OCI-M1 (cell line): ENCODE data around the gene OCA2.

Experiments used
- DNase-seq: peaks from one replicate; lab custom pipeline; 2025; lab: John Stamatoyannopoulos, UW

Gene OCA2

DNA sequence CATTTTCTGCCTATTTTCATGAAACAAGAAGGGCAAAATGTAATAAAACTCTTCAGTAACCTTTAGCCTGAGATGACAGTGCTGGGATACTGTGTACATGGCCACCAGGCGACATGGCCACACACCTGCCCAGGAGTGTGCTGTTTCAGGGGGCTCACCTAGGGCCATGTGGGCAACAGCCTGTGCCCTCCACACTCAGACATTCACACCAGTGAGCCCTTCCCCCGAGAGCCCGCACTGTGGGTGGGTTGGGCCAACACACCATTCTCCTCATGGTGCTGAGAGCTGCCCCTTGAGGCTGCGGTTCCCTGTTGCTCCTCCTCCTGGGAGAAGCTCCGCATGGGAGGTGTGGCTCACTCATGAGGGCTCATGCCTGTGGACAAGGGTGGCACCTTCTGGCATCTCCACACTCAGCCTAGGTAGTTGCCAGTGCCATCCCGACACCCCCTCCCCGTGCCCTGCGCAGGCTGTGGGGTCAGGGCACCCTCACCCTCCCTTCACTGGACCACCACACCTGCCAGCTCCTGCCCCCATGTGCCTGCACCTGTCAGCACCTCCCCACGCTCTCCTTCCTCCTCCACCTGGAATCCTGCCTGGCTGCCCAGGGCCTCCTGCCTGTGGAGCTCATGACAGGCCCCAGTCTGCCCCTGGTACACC, 19.7 kb downstream of the OCA2 start:
- DNase-seq = no peak

DNA sequence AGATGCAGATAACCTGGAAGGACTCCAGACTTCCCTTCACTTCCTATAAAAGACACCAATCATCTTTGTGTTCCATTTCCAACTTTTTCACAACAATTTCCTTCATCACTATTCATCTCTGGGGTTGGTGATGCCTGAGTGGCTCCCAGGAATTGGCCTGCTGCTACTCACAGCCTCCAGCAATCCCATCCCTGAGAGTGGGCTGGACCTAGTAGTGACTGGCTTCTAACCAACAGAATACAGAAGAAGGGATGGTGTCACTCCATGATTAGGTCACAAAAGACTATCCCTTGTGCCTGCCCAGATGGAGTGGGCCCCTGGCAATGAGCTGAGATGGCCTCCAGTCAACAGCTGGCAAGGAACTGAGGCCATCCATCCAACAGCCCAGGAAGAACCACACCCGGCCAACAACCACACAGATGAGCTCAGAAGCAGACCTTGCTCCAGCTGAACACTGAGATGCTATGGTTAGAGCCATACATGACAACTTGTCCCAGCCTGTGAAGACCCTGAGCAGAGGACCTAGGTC, 20.9 kb downstream of the OCA2 start:
- DNase-seq = no peak

DNA sequence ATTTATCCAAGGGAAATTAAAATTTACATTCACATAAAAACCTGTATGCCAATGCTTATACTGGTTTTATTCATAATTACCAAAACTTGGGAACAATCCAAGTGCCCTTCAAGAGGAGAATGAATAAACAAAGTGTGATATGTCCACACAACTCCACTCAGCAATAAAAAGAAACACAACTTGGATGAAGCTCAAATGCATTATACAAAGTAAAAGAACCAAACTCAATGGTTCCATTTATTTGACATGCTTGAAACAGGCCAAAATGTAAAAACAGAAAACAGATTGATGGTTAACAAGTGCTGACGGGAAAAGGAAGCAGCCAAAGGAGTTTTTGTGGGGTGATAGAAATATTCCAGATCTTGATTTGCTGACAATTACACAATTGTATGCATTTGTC, 23.5 kb downstream of the OCA2 start:
- no peak for DNase-seq

DNA sequence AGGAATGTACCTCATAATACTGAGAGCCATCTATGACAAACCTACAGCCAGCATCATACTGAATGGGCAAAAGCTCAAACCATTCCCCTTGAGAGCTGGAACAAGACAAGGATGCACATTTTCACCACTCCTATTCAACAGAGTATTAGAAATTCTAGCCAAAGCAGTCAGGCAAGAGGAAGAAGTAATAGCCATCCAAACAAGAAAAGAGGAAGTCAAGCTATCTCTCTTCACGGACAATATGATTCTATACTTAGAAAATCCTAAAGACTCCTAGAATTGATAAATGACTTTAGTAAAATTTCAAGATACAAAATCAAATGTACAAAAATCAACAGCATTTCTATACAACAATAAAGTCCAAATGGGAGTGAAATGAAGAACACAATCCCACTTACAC, 30.2 kb downstream of the OCA2 start:
- peak; percentile 68 for DNase-seq

DNA sequence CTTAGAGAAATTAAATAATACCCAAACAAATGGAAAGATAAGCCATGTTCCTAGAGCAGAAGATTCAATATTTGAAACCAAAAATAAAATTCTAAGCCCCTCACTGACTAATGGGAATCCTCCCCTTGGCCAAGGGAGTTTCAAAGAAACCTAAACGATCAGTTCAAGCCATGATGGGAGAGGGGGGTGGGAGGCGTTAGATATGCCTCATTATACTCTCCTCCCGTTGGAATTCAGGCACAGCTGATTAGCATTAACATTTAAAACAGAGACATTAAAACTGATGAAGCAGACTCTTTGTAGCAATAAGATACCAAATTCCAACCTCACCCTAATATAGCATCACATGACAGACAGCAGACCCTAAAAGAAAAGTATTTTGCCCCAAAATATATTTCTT, 32.9 kb downstream of the OCA2 start:
- DNase-seq = no peak

DNA sequence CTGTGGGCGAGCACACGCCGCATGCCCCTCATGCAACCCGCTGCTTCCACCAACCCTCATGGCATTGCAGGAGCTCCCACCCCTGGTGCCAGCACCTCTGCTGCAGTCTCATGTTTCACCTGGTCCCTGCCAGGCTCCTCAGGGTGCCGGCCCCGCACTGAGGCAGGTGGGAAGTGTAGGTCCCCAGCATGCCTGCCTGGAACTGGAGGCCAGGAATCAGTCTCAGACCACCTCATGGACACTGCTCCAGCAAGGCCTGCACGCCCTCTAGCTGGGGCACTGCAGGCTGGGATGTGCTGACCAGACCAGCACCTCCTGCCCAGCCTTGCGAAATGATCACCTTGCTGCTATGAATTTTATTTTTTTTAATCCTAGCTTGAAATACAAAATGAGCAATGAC, 39.1 kb downstream of the OCA2 start:
- no peak for DNase-seq

DNA sequence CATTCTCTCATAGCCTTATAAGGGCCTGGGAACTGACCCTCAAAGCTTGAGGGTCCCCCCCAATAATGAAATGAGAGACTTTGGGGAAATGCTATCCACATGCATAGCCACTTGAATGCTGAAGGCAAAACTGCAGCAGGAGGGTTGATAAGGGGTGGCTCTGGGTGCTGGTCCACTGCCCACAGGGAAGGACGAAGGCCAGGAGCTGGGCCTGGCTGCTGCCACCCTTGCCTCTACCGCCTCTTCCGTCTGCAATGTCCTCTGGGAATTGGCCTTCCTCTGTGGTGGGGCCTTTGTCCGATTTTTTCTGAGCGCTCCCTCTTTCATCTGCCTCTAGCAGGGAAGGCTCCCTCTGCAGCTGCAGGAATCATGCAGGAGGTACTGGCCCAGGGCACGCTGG, 41.0 kb downstream of the OCA2 start:
- no peak for DNase-seq

DNA sequence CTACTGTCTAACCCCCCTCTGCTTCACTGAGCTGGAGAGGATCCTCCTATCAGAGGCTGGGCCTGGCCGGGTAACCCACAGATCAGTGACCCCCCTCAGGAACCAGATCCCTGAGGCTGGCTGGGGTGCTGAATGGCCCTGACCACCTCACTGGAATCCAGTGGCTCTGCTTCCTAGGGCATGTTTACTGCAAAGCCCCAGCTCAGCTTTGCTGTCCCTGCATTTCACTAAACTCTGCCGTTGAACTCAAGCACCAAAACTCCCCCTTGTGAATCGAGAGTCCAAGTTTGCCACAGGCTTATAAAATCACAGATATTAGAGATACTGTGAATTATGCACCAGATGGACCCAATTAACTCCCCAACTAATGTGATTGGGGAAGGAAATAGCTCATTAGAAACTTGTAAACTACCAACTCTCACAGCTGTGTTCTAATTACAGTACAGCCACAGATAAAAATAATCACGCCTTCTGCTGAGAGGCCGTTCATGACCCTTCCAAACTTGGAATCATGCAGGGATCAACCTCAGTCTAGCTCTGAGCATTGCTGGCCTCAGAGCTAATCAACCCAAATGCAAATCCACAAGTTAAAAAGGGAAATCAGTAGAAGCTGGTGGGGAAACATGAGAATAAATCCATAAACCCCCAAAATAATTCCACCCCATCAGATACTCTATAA, 47.0 kb downstream of the OCA2 start:
- DNase-seq = no peak

DNA sequence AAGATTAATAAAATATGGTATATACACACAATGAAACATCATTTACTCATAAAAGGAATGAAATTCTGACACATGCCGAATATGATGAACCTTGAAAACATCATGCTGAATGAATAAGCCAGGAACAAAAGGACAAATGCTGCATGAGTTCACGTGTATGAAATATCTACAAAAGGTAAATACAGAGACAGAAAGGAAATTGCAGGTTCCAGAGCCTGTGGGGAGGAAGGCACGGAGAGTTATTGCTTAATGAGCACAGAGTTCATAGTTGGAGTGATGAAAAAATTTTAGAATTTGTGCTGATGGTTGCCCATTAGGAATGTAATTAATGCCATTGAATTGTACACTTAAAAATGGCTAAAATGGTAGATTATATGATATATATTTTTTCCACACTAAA, 49.5 kb downstream of the OCA2 start:
- no peak for DNase-seq

DNA sequence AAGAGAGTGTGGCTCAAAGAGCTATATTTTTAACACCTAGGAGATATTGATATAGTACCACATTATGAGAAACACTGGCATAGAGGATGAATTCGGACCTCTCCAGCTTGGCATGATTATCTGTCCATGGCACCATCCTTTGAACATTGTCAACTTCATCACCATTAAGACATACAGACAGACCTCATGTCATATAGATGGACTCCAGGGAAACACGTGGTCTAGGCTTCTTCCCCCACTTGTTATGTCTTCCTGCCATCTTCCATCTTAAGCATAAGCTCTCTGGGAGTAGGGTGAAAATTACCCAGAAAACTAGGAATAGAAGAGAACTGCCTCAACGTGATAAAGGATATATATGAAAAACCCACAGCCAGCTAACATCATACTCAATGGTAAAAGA, 51.8 kb downstream of the OCA2 start:
- DNase-seq = no peak

DNA sequence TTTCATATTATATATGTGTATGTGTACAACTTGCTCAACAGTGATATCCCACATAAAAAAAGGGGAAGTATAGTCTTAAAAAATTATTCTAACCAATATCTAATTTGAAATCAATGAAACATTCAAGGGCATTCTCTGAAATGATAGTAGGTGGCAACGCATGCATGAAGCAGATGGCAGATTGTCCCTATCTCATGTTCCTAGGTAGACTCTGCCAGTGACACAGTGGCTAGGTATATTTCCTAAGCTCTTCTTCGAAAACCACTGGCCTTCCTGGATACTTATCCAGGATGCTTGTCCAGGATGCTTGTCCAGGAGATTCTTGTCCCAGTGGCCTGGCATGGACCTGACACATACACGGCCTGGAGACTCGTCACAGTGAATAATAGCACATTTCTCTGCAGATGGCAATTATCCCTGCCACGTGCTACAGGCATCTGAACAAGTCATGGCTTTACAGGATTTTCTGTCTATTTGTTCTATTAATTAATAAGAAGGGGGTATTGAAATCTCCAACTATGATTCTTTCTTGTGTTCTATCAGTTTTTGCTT, 54.9 kb downstream of the OCA2 start:
- DNase-seq = no peak

DNA sequence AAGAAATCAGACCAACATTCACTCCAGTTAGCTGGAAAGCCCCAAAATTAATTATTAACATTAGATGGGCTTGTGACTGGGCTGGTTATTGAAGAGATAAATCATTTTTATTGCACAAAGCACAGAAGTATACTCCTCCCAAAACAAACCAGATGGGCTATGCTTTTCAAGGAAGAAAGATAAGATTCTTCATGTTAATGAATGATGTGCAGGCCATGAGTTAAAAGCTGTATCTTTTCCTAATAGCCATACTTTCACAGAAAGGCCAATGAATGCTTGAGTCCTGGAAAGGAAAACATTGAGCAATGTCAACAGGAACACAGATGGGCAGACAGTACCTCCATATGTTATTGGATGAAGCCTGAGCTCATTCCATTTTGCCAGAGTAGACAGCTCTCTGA, 55.4 kb downstream of the OCA2 start:
- no peak for DNase-seq

DNA sequence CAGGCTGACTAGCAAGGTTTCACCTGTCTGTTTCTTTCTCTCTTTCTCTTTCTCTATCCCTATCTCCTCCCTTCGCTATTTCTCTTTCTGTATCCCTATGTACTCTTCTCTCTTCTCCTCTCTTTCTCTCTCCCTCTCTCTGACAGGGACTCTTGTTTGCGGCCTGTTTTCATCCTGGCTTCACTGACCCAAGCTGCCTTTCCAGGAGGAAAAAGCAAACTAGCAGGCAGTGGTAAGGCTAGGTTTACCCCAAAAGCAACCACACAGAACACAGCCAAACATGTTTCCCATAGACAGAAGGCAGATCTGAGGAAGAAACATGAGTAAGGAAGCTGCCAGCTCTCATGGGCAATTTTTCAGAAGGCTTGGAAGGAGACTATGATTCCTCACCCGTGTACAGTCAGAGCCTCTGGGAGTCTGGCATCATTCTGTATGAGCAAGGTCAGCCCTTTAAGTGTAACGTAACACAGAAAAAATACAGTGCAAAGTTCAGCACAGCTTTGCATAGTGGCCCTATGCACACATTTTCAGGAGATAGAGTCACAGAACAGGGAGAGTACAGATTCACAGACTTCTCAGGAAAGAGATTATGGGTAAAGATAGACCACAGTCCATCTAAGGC, 61.0 kb downstream of the OCA2 start:
- no peak for DNase-seq

DNA sequence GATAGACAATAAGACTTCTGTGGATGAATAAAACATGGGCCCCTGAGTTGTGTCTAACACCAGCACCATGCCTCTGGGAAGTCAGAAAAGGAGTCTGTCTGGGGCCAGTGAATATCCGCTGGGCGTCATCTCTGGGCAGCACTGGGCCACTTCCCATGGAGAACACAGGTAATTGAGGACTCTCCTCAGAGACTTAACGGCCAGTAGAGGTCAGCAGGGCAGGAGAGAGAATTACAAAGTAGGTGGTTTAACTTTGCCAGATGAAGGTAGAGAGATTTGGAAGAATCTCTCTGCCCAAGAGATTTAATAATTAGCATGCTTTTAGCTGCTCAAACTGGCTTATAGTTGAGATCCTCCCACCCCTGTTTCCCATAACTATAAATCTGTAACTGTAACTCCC, 65.7 kb downstream of the OCA2 start:
- no peak for DNase-seq

DNA sequence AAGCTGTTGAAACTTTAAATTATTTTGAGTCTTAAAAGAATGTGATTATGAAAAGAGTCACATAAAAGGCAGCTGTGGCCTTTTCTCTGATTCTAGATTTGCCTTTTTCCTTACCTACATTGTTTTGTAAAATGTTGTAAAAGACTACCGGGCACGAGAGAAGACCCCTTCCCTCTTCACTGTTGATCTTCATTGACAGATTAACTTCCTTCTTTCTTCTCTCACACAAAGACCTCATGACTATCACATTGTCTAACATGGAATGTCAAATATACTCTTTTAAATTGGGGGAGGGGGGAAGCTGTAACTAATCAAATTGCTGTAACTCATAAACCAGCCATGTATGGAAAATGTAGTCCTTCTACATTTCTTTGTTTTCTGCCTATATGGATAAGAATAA, 68.3 kb downstream of the OCA2 start:
- DNase-seq = no peak

DNA sequence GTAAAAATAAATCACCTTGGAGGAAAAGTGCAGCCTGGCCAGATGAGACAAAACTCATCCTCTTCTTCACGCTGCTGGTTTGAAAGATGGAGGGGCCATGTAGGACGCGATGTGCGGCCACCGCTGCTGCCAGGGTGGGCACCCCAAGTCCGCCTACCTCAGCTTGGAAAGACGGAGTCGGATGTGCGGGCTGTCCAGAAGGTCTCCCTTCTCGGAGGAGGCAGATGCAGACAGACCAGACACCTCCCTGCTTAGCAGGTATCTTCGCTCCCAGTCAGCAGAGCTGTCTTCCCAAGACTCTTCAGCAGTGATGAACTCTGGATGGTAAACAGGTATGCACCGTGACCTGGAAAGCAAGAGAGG, 71.4 kb downstream of the OCA2 start:
- DNase-seq = no peak

DNA sequence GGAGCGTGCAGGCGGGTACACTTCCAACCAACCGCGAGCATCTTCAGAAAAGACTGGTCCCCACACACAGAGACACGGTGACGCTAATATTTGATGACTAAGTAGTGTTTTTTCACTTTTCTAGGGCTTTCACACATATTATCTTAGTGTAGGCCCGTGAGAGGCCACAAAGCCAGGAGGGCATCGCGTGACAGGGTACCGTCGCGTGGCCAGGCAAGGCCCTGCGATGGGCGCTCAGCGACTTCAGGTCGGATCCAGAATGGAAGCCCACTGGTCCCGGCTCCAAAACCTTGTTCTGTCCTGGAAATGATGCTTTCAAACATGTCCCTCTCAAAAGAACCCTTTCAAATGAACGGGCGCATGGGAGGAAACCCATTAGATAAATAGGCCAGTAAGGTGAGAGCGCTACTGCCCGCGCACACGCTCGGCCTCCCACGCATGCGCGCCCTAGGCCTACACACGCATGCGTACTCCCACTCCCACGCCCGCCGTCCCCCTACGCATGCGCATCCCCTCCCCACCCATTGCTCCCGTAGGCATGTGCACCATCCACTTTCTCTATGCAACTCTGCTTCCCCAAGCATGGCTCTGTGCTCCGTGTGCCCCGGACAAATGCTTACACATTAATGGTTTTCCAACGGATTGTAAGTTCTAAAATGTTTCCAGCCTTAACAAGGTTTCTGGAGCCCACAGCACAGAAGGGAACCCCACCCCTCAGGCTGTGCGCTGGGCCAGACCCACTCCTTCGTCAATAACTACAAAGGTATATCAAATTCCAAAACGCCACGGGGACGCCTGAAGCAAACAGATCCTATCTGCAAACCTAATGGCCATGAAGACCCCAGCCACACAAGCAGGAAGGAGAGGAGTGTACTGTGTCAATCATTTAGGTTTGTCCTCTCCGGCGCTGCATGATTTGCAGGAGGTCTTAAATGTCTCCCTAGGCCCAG, 72.1 kb downstream of the OCA2 start:
- DNase-seq = no peak

DNA sequence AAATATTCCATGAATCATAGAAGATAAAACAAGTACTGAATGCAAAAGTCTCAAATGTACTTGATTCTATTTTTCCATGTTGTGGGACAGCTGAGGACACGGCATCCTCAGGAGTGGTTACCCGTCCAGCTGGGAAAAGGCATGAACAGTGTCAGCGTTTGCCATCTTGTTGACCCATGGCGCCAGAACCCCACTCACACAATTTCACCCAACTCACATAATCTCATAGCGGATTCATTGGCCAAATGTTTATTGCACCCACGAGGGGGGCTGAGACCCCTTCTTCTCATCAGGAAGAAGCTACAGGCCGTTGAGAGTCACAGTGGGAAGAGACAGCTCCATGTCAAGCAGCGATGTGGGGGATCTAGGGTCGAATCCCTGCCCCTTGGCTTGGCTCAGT, 72.9 kb downstream of the OCA2 start:
- DNase-seq = no peak

DNA sequence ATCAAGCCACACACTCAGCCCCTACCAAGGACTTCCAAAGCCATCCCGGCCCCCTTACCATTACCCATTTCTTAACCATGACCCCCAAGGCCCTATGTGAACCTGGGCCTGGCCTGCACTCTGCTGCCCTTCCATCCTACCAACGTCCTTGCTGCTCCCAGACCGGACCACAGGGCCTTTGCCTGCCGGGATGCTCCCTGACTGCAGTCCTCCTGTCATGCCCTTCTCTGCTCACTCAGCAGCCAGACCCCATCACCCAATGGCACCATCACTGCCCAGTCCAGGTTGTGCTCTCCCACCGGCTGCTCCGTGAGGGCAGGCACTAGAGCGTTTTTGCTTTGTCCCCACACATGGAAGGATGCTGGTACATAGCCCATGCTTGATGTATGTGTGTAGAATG, 73.7 kb downstream of the OCA2 start:
- DNase-seq = no peak

DNA sequence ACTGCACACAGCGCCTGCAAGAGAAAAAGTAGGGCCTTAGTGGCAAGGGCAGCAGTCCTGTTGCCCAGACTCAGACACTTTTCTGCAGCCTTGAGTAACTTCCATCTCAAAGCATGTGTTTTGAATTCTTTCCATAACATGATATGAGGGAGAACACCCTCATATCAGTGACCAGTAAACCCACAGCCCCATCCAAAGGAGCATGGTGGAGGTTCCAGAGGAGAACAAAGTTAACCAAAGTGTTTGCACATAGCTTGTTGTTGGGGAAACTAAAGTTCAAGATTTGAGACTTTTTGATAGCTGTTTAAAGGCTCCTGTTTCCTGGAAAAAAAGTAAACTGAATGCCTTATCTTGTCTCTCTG, 74.2 kb downstream of the OCA2 start:
- DNase-seq = no peak

DNA sequence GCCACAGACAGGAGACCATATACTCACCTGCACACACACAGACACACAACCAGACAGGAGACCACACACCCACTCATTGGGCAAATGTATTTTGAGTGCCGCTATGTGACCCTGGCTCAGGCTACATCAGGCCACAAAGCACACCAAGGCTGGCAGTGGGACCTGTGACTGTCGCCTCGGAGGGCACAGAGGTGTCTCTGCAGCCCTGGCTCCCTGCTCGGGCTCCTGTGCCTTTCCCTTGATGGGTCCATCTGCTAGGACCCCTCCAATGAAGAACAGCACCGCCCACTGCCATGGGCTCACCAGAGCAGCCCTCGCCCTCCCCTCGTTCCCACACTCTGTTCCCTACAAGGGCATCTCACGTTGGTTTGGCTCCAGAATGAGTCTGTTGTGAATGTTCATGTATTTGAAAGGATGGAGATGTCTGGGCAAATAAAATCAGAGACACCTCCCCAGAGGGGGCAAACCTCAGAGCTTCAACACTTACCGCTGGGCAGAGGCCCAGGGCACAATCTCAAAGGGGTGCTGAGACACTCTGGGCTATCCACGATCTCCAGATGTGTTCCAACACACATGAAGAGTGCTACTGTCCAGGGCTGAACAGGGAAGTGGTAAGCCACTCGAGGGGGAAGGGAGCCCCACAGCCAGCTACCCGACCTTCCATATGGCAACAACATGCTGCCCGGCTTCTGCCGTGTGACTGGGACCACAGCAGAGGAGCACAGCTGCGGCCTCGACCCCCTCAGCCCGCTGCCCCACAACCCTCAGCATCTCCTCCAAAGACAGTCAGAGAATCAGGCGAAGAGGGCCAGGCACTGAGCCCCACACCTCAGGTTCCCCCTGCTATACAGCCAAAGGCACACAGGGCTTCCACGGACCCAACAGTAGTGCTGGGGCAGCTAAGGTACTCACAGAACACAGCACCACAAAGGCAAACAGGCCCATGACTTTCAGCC, 74.9 kb downstream of the OCA2 start:
- DNase-seq = peak; percentile 9
